OCI-LY3 (cell line): ENCODE measurements around the gene CBFA2T2.
"Not testable (repeated sequence)": the region's sequence is repeated elsewhere in the genome, so short reads cannot be mapped to it uniquely, and the experiment has no call there.

ENCODE experiments used
- H2AFZ ChIP-seq: fragments of 200-600, 300-600 bp; shearing (Covaris generic); 2 replicates; pipeline ENCODE4 v1.6.0; 2014; ENCODE audit warnings: antibody characterized with exemption, low read depth, low read length
- H3K27ac ChIP-seq: fragments of 200-600, 300-600 bp; sonication (generic); 2 replicates; pipeline ENCODE4 v1.5.1; 2014; ENCODE audit warnings: mild to moderate bottlenecking, low read length, moderate library complexity, mixed read lengths
- H3K27me3 ChIP-seq: fragments of 200-600, 300-600 bp; sonication (generic); 2 replicates; pipeline ENCODE4 v1.6.1; 2014; ENCODE audit warnings: low read depth, low read length, mixed read lengths
- H3K36me3 ChIP-seq: fragments of 200-600, 300-600 bp; sonication (generic); replicated peaks from 2 replicates; pipeline ENCODE3; 2014; ENCODE audit warnings: low read depth, low read length, mixed read lengths
- H3K4me1 ChIP-seq: fragments of 300-600, 200-600 bp; sonication (generic); 2 replicates; pipeline ENCODE4 v1.6.1; 2014; ENCODE audit warnings: low read length, mixed read lengths
- H3K4me2 ChIP-seq: fragments of 200-600, 300-600 bp; sonication (generic); 2 replicates; pipeline ENCODE4 v1.6.1; 2014; ENCODE audit warnings: low read length, mixed read lengths
- H3K4me3 ChIP-seq: fragments of 300-600, 200-600 bp; sonication (generic); 2 replicates; pipeline ENCODE4 v1.5.1; 2014; ENCODE audit warnings: antibody characterized with exemption, mild to moderate bottlenecking, low read length, moderate library complexity
- H3K79me2 ChIP-seq: fragments of 300-600, 200-600 bp; shearing (Covaris generic); 2 replicates; pipeline ENCODE4 v1.6.1; 2014; ENCODE audit warnings: mild to moderate bottlenecking, low read length, mixed read lengths
- H3K9ac ChIP-seq: fragments of 300-600, 200-600 bp; shearing (Covaris generic); 2 replicates; pipeline ENCODE4 v1.6.0; 2014; ENCODE audit warnings: mild to moderate bottlenecking, low read length, moderate library complexity
- H3K9me3 ChIP-seq: fragments of 200-600, 300-600 bp; shearing (Covaris generic); 2 replicates; pipeline ENCODE4 v1.6.1; 2014; ENCODE audit warnings: low read length, mixed read lengths; ENCODE audit not compliant: insufficient read depth
- H4K20me1 ChIP-seq: fragments of 200-600, 300-600 bp; sonication (generic); 2 replicates; pipeline ENCODE4 v1.6.1; 2016; ENCODE audit warnings: low read length, mixed read lengths; ENCODE audit not compliant: insufficient read depth
- EZH2phosphoT487 ChIP-seq: fragments of 200-600 bp; shearing (Covaris generic); IDR thresholded peaks from 2 replicates; pipeline ENCODE4 v1.6.1; 2018; ENCODE audit warnings: antibody characterized with exemption, mixed run types, low read depth
- TF ChIP-seq, protein P1 (sequence below): fragments of 200-600, 300-600 bp; sonication (generic); IDR thresholded peaks from 2 replicates; pipeline ENCODE4 v1.5.1; 2014; ENCODE audit warnings: antibody characterized with exemption, low read length, low read depth

Gene CBFA2T2

DNA sequence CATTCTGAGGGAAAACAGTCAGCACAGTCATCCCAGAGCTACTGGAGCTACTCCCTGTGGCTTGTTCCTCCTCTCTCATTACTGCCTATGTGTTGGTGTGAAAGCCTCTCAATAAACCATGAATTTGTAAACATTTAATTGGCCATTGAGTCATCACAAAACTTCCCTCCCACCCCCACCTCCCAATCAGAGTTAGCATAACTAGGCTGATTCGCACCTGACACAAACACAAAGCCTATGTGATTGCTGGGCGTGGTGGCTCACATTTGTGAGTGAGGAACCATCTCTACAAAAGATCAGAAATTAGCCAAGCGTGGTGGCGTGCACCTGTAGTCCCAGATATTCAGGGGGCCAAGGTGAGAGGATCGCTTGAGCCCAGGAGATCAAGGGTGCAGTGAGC lies 29.2 kb upstream of the CBFA2T2 start:
- Histone ChIP-seq H3K79me2 (no peaks in the 10 kb centered on the region), H4K20me1 (no peaks in the 10 kb centered on the region), H3K27me3 (no peaks in the 10 kb centered on the region), H3K36me3 (no peaks in the 10 kb centered on the region), H3K27ac (no peak overlapping the region), H3K4me2 (peak overlapping the region; percentile 40), H3K9ac (no peak overlapping the region), H3K4me3 (peak overlapping the region; percentile 29), H3K4me1 (peaks cover 9% of the 10 kb centered on the region), H2AFZ (peak overlapping the region; percentile 20; the same call in 1 of the 2 replicates), H3K9me3 (no peaks in the 10 kb centered on the region)
- TF ChIP-seq, protein P1, sequence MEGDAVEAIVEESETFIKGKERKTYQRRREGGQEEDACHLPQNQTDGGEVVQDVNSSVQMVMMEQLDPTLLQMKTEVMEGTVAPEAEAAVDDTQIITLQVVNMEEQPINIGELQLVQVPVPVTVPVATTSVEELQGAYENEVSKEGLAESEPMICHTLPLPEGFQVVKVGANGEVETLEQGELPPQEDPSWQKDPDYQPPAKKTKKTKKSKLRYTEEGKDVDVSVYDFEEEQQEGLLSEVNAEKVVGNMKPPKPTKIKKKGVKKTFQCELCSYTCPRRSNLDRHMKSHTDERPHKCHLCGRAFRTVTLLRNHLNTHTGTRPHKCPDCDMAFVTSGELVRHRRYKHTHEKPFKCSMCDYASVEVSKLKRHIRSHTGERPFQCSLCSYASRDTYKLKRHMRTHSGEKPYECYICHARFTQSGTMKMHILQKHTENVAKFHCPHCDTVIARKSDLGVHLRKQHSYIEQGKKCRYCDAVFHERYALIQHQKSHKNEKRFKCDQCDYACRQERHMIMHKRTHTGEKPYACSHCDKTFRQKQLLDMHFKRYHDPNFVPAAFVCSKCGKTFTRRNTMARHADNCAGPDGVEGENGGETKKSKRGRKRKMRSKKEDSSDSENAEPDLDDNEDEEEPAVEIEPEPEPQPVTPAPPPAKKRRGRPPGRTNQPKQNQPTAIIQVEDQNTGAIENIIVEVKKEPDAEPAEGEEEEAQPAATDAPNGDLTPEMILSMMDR: no peak
- no peak for TF ChIP-seq EZH2phosphoT487

DNA sequence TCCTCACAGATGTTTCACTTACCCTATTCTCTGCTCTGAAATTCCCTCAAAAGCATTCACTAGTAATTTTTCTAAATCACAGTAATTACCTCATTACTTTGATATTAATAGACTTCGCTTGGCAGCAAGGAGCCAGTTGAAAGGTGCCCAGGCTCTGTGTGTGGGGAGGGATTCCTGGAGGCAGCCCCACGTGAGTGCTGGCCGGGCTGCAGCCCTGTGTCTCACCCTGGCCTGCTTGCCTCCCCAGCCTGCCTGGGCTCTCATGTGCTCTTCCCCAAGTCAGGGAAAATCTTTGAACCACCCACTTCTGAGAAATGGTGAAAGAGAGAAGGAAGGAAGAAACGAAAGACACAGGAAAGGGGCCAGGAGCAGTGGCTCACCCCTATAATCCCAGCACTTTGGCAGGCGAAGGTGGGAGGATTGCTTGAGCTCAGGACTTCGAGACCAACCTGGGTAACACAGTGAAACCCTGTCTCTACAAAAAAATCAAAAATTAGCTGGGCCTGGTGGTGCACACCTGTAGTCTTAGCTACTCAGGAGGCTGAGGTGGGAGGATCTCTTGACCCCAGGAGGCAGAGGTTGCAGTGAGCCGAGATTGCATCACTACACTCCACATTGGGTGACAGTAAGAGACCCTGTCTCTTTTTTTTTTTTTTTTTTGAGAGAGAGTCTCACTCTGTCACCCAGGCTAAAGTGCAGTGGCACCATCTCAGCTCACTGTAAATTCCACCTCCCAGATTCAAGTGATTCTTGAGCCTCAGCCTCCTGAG lies 26.4 kb upstream of the CBFA2T2 start:
- no peak overlapping the region for H3K27ac ChIP-seq
- no peaks in the 10 kb centered on the region for H3K36me3 ChIP-seq
- H2AFZ ChIP-seq: no peak overlapping the region
- no peaks in the 10 kb centered on the region for H3K79me2 ChIP-seq
- no peaks in the 10 kb centered on the region for H4K20me1 ChIP-seq
- H3K4me2 ChIP-seq: no peak overlapping the region
- H3K4me3 ChIP-seq: no peak overlapping the region
- TF ChIP-seq, protein P1: no peak
- TF ChIP-seq EZH2phosphoT487: no peak
- no peaks in the 10 kb centered on the region for H3K9me3 ChIP-seq
- no peaks in the 10 kb centered on the region for H3K27me3 ChIP-seq
- H3K4me1 ChIP-seq: peaks cover 15% of the 10 kb centered on the region
- no peak overlapping the region for H3K9ac ChIP-seq

DNA sequence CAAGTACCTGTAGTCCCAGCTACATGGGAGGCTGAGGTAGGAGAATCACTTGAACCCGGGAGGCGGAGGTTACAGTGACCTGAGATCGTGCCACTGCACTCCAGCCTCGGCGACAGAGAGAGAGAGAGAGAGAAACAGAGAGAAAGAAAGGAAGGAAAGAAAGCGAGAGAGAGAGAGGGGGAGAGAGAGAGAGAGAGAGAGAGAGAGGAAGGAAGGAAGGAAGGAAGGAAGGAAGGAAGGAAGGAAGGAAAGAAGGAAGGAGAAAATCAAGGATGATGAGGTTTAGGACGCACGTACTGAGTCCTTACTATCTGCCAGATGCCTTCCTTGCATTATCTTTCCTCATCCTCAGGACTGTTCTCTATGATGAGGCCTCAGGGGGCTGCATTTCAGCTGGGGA lies 25.1 kb upstream of the CBFA2T2 start:
- not testable (repeated sequence) for H2AFZ ChIP-seq

DNA sequence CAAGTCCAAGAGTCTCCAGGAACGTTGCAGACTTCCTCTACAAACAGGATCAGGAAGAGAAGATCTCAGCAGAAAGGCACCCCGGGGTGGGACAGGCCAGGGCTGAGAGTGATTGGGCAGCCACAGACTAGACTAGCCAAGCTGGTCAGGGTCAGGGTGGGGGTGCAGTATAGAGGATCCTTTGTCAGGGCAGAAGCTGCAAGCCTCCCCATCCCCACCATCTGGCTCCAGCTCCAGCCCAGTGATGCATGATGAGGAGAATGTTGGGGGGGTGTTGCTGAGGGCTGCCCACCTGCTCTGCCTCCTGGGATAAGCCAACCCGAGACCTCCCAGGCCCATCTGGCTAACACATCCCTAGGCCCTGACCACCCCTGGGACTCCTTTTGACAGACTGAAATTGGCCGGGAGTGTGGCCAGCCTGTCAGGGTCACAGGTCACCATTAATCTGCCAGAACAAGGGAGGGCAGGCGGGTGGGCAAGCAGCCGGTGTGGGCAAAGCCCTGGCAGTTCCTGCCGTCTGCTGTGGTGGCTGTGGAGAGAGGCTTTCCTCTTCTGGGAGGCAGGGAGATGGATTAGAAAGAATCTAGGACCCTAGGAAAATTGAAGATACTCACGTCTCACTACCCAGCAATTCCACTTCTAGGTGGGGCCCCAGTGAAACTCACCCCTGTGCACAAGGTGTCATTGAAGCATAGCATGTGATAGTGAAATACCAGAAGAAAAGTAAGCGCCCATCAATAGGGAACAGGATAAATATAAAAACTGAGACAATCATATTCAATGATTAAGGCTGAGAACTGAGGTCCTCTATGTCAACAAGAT lies 24.2 kb upstream of the CBFA2T2 start:
- TF ChIP-seq, protein P1: no peak
- no peak for TF ChIP-seq EZH2phosphoT487
- H3K9me3 ChIP-seq: no peaks in the 10 kb centered on the region
- H4K20me1 ChIP-seq: no peaks in the 10 kb centered on the region
- no peak overlapping the region for H3K9ac ChIP-seq
- no peaks in the 10 kb centered on the region for H3K79me2 ChIP-seq
- H3K36me3 ChIP-seq: no peaks in the 10 kb centered on the region
- peaks cover 13% of the 10 kb centered on the region for H3K4me1 ChIP-seq
- no peak overlapping the region for H2AFZ ChIP-seq
- H3K27me3 ChIP-seq: no peaks in the 10 kb centered on the region
- no peak overlapping the region for H3K4me2 ChIP-seq
- no peak overlapping the region for H3K4me3 ChIP-seq
- H3K27ac ChIP-seq: no peak overlapping the region

More for the DNA sequence above, 25.1 kb upstream of the CBFA2T2 start:
- not testable (repeated sequence) for H3K9ac ChIP-seq, H3K4me3 ChIP-seq, H3K27me3 ChIP-seq, H4K20me1 ChIP-seq, H3K9me3 ChIP-seq, H3K79me2 ChIP-seq, H3K36me3 ChIP-seq, H3K27ac ChIP-seq, H3K4me2 ChIP-seq
- H3K4me1 ChIP-seq: peaks cover 15% of the 10 kb centered on the region
